Vagina (tissue), 2 donors: Measurements from ENCODE around the gene GLT6D1. TPM values are rescaled to one million over a fixed set of nuclear protein-coding genes. Genes with fewer than 3 reads are reported as not detected.

Source experiments
- DNase-seq, 2 donors: peaks; one replicate each; pipeline ENCODE4 v3.0.0-alpha.2; 2017; ENCODE audit errors: extremely low spot score in 2 of 2
- H3K27ac ChIP-seq: fragments of 200-600 bp; sonication (generic); one replicate; pipeline ENCODE4 v1.5.1; 2019
- H3K27me3 ChIP-seq: fragments of 200-600 bp; sonication (generic); one replicate; pipeline ENCODE4 v1.5.1; 2019
- H3K36me3 ChIP-seq, 2 donors: fragments of 200-600 bp; sonication (generic); one replicate each; pipeline ENCODE4 v1.5.1; 2017 to 2019
- H3K4me1 ChIP-seq: fragments of 200-600 bp; sonication (generic); one replicate; pipeline ENCODE4 v1.5.1; 2019
- H3K4me3 ChIP-seq, 2 donors: fragments of 200-600 bp; sonication (generic); 1 replicate in 1 of 2; 2 replicates in 1 of 2; pipeline ENCODE4 v1.5.1; 2016 to 2019
- H3K9me3 ChIP-seq: fragments of 200-600 bp; sonication (generic); one replicate; pipeline ENCODE4 v1.5.1; 2019
- CTCF ChIP-seq, 3 experiments: fragments of 450-650 bp in 2 of 3; fragments of 200-600 bp in 1 of 3; sonication (generic) in 1 of 3; IDR thresholded peaks; one replicate each; pipeline ENCODE4 v1.5.1; 2017 to 2019; ENCODE audit warnings: antibody characterized with exemption in 3 of 3, mild to moderate bottlenecking in 2 of 3, moderate library complexity in 2 of 3
- POLR2A ChIP-seq, 2 donors: fragments of 450-650 bp; IDR thresholded peaks; one replicate each; pipeline ENCODE4 v1.6.1; 2017; ENCODE audit warnings: antibody characterized with exemption in 2 of 2, mild to moderate bottlenecking in 2 of 2, moderate library complexity in 2 of 2
- POLR2AphosphoS5 ChIP-seq, 2 donors: sonication (generic); formaldehyde crosslinking; IDR thresholded peaks; one replicate each; pipeline ENCODE4 v1.9.0; 2017; ENCODE audit warnings: antibody characterized with exemption in 2 of 2, mild to moderate bottlenecking in 2 of 2, low read depth in 1 of 2; ENCODE audit not compliant: insufficient read depth in 1 of 2
- intact Hi-C: fragments of 100-400 bp; cut with DNase I; formaldehyde crosslinking; loops from one replicate; pipeline ENCODE4 v1.15.1; 2023
- total RNA-seq: library from RNA; depleted of rRNA; stranded (reverse); fragments of >200 nt; gene quantifications from one replicate; pipeline ENCODE4 v1.2.3, GENCODE V29; 2016

GLT6D1 gene
- total RNA-seq, 1 donor from 2014 or later, result not detected

GRCh38 chr9:135615666-135616618 lies 23.4 kb downstream of the GLT6D1 start:
- intact Hi-C loops, result no loop called here
- H3K4me3 ChIP-seq, result no peak overlapping the region
- no peaks in the 10 kb centered on the region for H3K4me1 ChIP-seq
- TF ChIP-seq POLR2A (IDR thresholded peaks at IDR 0.05) (no peak), POLR2AphosphoS5 (IDR thresholded peaks at IDR 0.05; ENCODE audit: insufficient read depth in 1 of 2, low read depth in 1 of 2) (no peak)
- no peaks in the 10 kb centered on the region for H3K9me3 ChIP-seq
- H3K27ac ChIP-seq, result no peak overlapping the region
- no peaks in the 10 kb centered on the region for H3K36me3 ChIP-seq
- H3K27me3 ChIP-seq, result no peaks in the 10 kb centered on the region
- DNase-seq, result no peak

- Histone ChIP-seq H3K4me3 (no peak overlapping the region), H3K9me3 (no peaks in the 10 kb centered on the region), H3K27me3 (no peaks in the 10 kb centered on the region), H3K36me3 (no peaks in the 10 kb centered on the region), H3K27ac (no peak overlapping the region), H3K4me1 (no peaks in the 10 kb centered on the region)
- TF ChIP-seq CTCF (IDR thresholded peaks at IDR 0.05) (no peak), POLR2A (IDR thresholded peaks at IDR 0.05) (no peak), POLR2AphosphoS5 (IDR thresholded peaks at IDR 0.05; ENCODE audit: insufficient read depth in 1 of 2, low read depth in 1 of 2) (no peak)
- DNase-seq, result no peak
- intact Hi-C loops, result no loop called here
Measured at GRCh38 chr9:135614821-135615665, 24.3 kb downstream of the GLT6D1 start.

GRCh38 chr9:135613946-135614805 lies 25.2 kb downstream of the GLT6D1 start:
- no peaks in the 10 kb centered on the region for H3K36me3 ChIP-seq
- TF ChIP-seq POLR2AphosphoS5 (IDR thresholded peaks at IDR 0.05; ENCODE audit: insufficient read depth in 1 of 2, low read depth in 1 of 2) (no peak), POLR2A (IDR thresholded peaks at IDR 0.05) (no peak), CTCF (IDR thresholded peaks at IDR 0.05) (no peak)
- no peaks in the 10 kb centered on the region for H3K4me1 ChIP-seq
- DNase-seq, result no peak
- H3K9me3 ChIP-seq, result no peaks in the 10 kb centered on the region
- intact Hi-C loops, result no loop called here
- no peak overlapping the region for H3K27ac ChIP-seq
- no peak overlapping the region for H3K4me3 ChIP-seq
- no peaks in the 10 kb centered on the region for H3K27me3 ChIP-seq

- DNase-seq, result no peak
- H3K27ac ChIP-seq, result no peak overlapping the region
- H3K27me3 ChIP-seq, result no peaks in the 10 kb centered on the region
- H3K9me3 ChIP-seq, result no peaks in the 10 kb centered on the region
- H3K36me3 ChIP-seq, result no peaks in the 10 kb centered on the region
- intact Hi-C loops, result no loop called here
- H3K4me1 ChIP-seq, result no peaks in the 10 kb centered on the region
- TF ChIP-seq POLR2AphosphoS5 (IDR thresholded peaks at IDR 0.05; ENCODE audit: insufficient read depth in 1 of 2, low read depth in 1 of 2), result no peak
- no peak for TF ChIP-seq POLR2A (IDR thresholded peaks at IDR 0.05)
- TF ChIP-seq CTCF (IDR thresholded peaks at IDR 0.05), result no peak
- no peak overlapping the region for H3K4me3 ChIP-seq
Measured at GRCh38 chr9:135612981-135613910, 26.1 kb downstream of the GLT6D1 start.
